Hypothalamus (tissue), 51 donors: ENCODE data around the gene NUP133.
"Not testable (repeated sequence)": the region's sequence is repeated elsewhere in the genome, so short reads cannot be mapped to it uniquely, and the experiment has no call there.

ENCODE experiments used
- DNase-seq, 51 donors: peaks; one replicate each; lab custom pipeline; 2025; lab: John Stamatoyannopoulos, UW

NUP133 gene

DNA sequence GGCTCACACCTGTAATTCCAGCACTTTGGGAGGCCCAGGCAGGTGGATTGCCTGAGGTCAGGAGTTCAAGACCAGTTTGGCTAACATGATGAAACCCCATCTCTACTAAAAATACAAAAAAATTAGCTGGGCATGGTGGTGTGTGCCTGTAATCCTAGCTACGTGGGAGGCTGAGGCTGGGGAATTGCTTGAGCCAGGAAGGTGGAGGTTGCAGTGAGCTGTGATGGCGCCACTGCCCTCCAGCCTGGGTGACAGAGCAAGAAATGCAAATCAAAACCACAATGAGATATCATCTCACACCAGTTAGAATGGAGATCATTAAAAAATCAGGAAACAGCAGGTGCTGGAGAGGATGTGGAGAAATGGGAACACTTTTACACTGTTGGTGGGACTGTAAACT, 3.1 kb upstream of the NUP133 start:
- not testable (repeated sequence) for DNase-seq

DNA sequence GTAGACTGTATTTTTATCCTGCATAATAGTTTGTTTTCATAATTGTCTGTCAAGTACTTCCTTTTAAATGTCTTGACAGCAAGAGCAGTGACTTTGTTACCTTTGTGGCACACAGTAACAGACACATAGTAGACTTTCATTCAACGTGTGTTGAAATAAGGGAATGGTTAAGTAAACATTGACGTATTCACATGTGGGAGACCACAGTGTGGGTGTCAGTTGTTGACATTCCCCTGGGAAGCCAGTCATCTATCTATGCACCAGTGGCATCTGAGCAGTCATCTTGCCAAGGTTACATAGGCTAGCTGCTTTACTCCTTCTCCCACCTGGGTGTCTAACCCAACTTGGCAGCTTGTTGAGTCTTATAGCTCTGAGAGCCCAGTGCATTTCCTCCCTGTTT, 1.4 kb upstream of the NUP133 start:
- no peak for DNase-seq

DNA sequence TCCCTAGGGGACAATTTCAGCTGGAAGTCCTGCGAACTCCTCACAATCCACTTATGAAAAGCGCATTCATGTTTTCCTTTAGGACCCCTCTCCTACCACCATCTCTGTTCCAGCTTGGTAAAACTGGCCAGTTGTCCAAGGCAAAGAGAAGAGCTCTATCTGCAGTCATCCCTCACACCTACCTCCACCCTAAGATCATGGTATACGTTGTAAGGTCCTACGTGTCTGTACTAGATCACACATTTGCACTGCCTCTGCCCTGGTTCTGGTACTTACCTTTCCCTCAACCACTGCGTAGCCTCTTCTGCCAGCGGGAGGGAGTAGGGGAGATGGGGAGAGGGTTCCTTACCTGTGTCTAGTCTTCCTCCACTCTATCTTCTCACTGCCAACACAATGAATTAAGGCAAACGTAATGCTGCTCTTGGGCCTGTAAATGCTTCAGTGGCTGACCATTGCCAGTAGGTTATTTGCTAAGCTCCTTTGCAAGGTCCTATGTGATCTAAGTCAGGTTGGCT, 739 bp upstream of the NUP133 start:
- DNase-seq = peak in 1 of 51 donors; percentile 16

DNA sequence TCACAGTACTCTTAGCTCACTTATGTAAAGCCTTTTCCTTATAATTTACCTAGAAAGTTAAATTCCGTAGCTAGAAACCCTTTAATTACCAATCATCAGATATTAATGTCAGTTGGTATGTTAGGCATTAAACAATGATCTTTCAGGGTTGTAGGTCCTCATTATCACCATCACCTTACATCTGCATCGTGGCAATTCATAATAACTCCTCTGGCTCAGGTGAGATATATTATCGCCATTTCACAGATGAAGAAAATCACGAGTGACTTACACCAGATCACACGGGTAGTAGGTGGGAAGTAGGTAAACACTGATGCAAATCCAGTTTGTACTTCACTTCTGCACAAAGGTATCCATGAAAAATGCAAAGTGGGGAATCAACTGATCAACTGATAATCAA, 639 bp downstream of the NUP133 start:
- no peak for DNase-seq

DNA sequence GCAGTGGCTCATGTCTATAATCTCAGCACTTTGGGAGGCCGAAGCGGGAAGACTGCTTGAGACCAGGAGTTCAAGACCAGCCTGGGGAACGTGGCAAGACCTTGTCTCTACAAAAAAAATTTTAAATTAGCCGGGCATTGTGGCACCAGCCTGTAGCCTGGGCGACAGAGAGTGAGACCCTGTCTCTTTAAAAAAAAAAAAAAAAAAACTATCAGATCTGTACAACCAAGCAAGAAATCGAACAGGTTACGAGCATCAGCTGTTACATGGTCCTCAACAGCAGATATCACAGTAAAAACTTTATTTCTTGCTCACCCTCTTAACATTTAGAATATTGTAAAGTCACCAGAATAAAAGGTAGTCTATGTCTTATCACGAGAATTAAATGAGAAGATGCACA, 1.5 kb downstream of the NUP133 start:
- DNase-seq = no peak

DNA sequence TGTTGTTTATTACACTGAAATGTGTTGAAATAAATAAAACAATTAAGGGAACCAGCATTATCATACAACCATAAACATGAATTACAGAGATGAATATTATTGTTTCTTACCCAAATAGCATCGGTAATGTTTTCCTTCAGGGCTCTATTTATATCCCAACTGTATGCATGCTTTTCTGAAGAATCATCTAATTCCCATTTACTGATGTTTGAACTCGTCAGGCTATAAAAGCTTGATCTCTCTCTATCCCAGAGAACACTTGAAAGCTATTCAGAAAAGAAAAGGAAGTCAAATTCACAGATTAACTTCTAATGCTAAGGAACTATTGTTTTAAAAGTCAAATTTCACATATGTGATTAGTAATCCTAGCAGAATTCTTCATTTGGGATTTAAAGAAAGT, 12.4 kb downstream of the NUP133 start:
- no peak for DNase-seq

DNA sequence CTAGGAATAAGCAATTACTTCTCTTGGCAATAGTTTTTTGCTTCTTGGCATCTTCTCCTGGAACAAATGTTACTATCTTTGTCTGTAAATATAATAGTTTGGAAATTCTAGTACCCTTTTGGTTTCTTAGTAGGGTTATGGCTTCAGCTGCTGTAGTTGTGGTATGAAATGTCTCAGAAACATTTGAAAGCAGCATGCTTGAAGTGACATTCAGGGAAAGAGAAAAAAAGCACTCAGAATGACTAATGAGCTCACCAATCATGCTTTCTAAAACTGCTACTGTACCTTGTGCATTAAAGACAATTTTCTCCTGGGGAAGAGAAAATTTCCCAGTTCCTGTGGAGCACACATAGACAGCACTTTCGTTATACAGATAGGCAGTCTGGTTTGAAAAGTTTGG, 21.0 kb downstream of the NUP133 start:
- DNase-seq = no peak

DNA sequence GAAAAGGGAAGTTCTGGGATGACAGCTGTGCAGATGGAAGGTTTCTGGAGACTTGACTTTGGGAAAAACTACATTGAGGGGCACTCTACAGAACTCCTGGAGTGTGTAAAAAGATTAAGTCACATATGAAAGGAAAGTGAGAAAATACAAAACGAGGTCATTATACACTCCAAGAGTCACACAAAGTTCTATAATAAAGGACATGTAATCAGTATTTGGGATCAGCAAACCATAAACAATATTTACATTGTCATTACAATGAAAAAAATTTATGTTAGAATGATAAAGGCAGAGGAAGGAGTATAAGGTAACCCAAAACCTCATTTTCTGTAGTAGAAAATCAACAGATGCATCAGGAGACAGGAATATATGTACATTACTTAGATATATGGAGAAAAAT, 22.8 kb downstream of the NUP133 start:
- DNase-seq = no peak

DNA sequence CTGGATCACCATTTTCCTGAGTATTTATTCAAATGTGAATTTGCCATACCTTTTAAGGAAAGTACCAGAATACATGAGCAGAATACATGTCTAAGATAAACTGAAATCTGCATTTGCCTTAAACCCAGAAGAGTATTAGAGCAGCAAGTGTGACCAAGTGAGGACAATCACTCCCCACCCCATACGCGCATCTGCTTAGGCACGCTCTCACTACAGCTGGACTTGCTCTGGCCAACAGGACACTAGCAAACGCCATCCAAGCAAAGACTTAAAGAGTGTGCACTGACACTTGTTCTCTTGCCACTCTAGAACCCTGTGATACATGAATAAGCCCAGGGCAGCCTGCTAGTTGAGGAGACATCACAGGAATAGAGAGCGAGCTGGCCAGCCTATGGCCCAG, 25.6 kb downstream of the NUP133 start:
- no peak for DNase-seq

DNA sequence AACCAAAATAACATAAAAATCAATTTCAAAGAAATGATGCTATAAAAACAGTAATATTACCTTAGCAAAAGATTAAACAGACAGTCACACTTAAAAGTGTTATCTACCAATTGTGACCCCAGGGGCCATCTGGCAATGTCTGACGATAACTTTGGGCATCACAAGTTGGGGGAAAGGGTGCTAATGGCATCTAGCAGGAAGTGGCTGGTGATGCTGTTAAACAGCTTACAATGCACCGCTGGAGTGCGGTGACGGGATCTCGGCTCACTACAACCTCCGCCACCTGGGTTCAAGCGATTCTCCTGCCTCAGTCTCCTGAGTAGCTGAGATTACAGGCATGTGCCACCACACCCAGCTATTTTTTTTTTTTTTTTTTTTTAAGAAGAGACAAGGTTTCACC, 27.6 kb downstream of the NUP133 start:
- DNase-seq = no peak

DNA sequence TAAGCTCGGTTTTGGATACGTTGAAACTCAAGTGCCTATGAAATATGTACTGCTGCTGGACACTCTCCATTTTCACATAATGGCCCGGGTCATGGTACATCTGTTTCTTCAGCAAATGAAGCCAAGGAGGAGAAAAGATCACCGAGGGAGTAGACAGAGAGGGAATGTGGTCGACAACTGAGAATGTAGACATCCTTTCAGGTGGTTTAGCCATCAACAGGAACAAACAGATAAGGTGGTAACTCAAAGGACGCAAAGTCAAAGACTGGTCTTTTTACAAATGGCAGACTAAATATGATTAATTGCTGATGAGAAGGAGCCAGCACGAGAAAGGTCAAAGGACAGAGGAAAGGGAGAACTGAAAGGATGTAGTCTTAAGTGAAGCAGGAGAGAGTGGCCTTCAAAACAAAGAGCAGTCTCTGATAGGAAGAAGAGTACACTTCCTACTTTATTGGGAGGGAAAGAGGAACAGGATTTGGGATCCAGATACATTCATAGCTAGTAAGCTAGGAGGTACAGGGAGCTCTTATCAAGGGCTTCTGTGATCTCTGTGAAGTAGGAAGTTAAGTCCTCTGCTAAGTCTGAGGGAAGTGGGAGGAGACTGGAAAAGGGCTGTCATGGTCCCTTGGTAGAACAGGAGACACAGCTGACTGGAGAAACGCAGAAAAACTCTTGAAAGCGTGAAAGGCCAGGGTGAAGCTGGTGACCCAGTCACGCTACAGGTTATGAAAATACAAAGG, 28.3 kb downstream of the NUP133 start:
- DNase-seq = no peak

DNA sequence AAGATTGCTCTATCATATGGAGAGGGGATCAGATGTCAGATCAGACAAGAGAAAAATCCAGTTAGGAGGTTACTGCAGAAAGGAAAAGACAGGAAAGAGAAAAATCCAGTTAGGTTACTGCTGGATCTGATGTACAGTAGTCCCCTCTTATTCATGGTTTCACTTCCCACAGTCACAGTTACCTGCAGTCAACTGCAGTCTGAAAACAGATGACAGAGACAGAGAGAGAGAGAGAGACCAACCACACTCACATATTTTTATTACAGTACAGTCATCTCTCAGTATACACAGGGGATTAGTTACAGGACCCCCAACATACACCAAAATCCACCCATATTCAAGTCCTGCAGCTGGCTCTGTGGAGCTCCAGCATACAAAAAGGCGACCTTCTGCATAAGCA, 29.3 kb downstream of the NUP133 start:
- peak in 1 of 51 donors; percentile 10 for DNase-seq

DNA sequence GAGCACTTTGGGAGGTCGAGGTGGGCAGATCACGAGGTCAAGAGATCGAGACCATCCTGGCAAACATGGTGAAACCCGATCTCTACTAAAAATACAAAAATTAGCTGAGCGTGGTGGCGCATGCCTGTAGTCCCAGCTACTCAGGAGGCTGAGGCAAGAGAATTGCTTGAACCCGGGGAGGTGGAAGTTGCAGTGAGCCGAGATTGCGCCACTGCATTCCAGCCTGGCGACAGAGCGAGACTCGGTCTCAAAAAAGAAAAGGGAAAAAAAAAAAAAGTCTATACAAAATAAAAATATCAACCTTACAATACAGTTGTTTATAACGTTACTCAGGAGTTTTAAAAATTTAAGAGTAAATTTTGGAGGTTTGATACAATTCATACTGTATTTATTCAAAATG, 32.3 kb downstream of the NUP133 start:
- DNase-seq = not testable (repeated sequence)

DNA sequence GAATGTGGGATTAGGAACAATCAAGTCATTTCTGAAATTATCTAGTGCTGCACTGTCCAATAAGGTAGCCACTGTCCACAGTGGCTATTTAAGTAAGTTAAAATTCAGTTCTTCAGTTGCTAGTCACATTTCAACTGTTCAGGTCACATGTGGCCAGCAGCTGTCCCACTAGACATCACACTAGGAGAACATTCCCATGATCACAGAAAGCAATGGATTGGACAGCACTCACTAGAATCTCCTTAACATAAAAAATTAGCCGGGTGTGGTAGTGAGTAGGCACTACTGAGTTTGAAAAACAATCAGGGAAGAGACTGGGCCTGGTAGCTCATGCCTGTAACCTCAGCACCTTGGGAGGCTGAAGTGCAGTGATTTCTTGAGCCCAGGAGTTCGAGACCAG, 33.6 kb downstream of the NUP133 start:
- no peak for DNase-seq

DNA sequence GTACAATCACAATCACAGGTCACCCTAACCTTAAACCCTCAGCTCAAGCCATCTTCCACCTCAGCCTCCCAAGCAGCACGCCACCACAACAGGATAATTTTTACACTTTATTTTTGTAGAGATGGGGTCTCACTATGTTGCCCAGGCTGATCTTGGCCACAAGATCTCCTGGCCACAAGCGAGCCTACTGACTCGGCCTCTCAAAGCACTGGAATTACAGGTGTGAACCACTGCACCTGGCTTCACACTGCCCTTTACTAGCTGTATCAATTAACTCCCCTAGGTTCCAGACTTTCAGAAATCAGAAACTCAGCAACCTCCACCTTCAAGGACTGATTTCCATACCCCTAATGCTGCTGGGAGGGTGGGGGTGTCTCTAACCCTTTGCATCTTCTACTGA, 37.0 kb downstream of the NUP133 start:
- DNase-seq = no peak

DNA sequence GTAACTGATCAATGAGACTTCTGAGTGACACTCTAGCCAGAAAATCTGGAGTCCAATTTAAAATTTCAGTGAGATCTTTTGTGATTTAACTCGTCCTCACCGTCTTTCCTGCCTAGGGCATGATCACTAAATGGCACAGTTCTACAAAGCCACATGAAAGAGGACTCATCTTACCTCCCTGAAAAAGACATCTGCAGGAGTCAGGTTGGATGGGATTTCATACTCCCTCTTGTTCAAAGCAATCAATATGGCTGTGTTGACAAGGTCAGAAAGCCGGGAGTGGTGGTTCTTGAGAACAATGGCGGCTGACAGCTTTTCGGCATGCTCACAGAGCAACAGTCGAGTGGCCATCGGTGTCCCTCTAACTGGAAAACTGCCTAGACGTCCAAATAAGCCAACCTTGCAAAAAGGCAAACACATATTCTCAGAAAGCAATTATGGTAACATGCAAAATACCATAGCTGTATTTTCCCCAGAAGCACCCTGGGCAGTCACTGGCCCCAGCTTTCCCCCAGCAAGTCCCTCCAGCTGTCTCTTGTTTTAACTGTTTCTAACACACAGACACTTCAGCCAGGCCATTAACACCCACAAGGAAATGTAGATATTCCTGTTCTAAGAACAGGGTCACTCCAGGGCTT, 37.6 kb downstream of the NUP133 start:
- DNase-seq = no peak

DNA sequence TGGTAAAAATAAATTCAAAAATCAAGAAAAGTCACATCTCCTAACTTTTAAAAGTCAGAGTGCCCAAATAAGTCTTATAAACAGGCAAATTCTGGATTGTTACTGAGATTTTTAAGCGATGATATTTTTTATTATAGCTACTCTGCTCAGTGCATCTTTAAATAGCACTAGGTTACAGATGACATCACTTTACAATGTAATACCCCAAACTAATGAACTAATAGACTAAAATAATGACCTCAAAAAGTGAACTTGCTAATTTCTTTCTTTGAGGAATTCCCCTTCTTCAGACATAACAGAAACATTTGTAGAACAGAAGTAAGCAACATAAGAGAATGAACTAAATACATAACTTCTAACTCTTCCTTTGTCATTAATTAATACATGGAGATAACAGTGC, 41.3 kb downstream of the NUP133 start:
- DNase-seq = no peak

DNA sequence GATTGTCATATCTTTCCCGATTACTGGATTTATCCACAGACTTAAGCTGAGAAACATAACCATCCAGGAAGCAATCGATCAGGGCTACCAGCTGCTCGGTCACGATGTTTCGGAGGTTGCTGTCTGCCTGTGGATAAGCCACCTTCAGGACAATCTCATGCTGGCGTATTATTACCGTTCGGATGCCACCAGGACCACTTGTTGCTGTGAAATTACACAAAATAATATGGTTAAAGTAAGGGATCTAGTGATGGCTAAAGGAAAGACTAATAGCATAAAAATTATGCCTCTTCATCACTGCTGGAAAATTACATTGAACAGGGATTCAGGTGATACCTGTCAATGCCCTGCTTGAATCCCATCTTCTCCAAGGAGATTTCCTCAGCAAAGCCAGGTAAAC, 43.5 kb downstream of the NUP133 start:
- DNase-seq = no peak

DNA sequence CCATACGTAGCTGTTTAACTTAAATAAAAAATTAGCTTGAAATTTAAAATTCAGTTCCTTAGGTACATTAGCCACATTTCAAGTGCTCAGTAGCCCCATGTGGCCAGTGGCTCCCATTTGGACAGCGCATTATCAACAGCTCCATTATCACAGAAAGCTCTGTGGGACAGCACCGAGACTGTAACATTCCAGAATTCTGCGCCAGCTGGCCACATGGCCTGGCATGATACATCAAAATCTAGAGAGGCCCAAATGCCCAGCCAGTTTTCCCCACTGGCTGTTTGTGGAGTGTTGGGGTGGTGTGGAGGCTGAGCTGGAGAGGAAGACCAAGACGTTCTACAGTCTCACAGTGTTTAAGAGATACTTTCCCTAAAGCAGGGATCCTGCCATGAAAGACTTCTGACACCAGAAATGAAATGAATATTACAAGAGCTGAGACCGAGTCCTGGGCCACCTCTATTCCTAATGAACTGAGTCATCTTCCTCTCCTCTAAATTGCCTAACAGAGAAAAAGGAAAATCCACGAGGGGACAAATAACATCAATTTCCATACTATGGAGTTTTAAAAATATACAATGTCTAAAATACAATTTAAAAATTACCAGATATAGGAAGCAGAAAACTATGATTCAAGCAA, 47.0 kb downstream of the NUP133 start:
- DNase-seq = peak in 17 of 51 donors; percentile 2 to 56 (median 25)

DNA sequence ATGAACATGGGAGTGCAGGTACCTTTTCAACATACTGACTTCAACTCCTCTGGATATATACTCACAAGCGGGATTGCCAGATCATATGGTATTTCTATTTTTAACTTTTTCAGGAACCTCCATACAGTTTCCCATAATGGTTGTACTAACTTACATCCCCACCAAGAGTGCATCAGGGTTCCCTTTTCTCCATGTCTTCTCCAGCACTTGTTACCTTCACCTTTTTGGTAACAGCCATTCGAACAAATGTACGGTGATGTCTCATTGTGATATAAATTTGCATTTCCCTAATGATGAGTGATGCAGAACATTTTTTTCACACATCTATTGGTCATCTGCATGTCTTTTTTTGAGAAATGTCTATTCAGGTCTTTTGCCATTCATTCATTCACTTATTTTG, 48.3 kb downstream of the NUP133 start:
- no peak for DNase-seq

DNA sequence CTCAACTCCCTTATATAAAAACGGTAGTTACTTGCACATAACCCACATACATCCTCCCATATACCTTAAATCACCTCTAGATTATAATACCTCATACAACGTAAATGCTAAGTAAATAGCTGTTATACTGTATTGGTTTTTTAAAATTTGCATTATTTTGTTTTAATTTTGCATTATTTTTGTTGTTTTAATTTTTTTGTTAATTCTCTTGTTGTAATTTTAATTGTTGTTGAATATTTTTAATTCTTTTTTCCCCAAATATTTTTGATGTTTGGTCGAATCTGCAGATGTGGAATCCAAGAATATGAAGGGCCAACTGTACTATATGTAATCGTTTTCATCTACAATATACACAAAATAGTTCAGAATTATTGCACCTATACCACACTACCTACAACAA, 50.7 kb downstream of the NUP133 start:
- no peak for DNase-seq

DNA sequence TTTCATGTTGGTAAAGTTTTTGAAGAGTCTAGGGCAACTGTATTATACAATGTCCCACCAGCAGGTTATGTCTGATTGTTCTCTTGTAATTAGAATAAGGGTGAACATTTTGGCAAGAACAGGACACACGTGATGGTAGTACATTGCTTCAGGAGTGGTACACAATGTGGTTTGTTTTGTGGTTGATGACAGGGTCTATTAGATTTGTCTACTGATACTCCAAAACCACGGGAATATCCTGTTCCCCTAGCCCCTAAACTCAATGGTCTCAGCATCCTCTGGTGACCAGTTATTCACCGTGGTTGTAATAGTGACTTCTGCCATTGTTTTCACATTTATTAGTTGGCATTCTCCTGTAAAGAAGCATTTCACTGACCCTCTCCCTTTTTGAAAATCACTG, 52.1 kb downstream of the NUP133 start:
- DNase-seq = no peak
